IMR-90 (cell line): ENCODE measurements around the gene LAMA2. TPM values are rescaled to one million over a fixed set of nuclear protein-coding genes. Genes with fewer than 3 reads are reported as not detected.
A peak's percentile ranks its signal among the peaks of the same experiment; 100 is the strongest.

Source experiments
- ATAC-seq: fragments of 200-7000 bp; cut with Tn5 transposase; 2 replicates; pipeline ENCODE4 v1.9.1; 2020; ENCODE audit warnings: low read depth, mild to moderate bottlenecking, moderate library complexity
- BruUV-seq: library from RNA; stranded (reverse); fragments of 400-500 nt; replicated peaks from 2 replicates; lab custom pipeline; 2021; lab: Mats Ljungman, UMichigan
- CTCF ChIA-PET: fragments of 300-600 bp; formaldehyde crosslinking; extraction: SDS; loops from one replicate; lab custom pipeline; 2021; ENCODE audit warnings: antibody characterized with exemption; lab: Yijun Ruan, JAX
- POLR2A ChIA-PET: fragments of 300-600 bp; sonication (Branson Sonifier 250); formaldehyde crosslinking; loops from one replicate; lab custom pipeline; 2022; ENCODE audit warnings: antibody characterized with exemption; ENCODE audit not compliant: unreplicated experiment; lab: Charles Lee
- DNase-seq: peaks from one replicate; pipeline ENCODE4 v3.0.0; 2013
- H2AFZ ChIP-seq: replicated peaks from 2 replicates; pipeline ENCODE3; 2013; ENCODE audit warnings: low read length, mild to moderate bottlenecking; ENCODE audit not compliant: poor library complexity
- H2AK5ac ChIP-seq: 2 replicates; pipeline ENCODE4 v1.6.1; 2013; ENCODE audit warnings: low read depth, low read length, inconsistent platforms
- H2AK9ac ChIP-seq: replicated peaks from 2 replicates; pipeline ENCODE3; 2013; ENCODE audit warnings: mild to moderate bottlenecking, low read depth, low read length, moderate library complexity; ENCODE audit not compliant: poor library complexity
- H2BK120ac ChIP-seq: 2 replicates; pipeline ENCODE4 v1.6.1; 2013; ENCODE audit warnings: low read depth, low read length, inconsistent platforms
- H2BK15ac ChIP-seq: 3 replicates; pipeline ENCODE4 v1.6.1; 2013; ENCODE audit warnings: low read depth, low read length, inconsistent platforms
- H2BK20ac ChIP-seq: 2 replicates; pipeline ENCODE4 v1.6.1; 2013; ENCODE audit warnings: low read depth, mild to moderate bottlenecking, inconsistent platforms, low read length, moderate library complexity
- H2BK5ac ChIP-seq: 2 replicates; pipeline ENCODE4 v1.6.1; 2013; ENCODE audit warnings: mild to moderate bottlenecking, low read depth, low read length, inconsistent platforms; ENCODE audit not compliant: poor library complexity, severe bottlenecking
- H3K14ac ChIP-seq: replicated peaks from 2 replicates; pipeline ENCODE4 v1.6.1; 2013; ENCODE audit warnings: low read depth, low read length, inconsistent platforms
- H3K18ac ChIP-seq: 2 replicates; pipeline ENCODE4 v1.6.1; 2013; ENCODE audit warnings: low read depth, low read length, control low read depth
- H3K23ac ChIP-seq: 2 replicates; pipeline ENCODE4 v1.6.1; 2013; ENCODE audit warnings: low read depth, low read length, inconsistent platforms
- H3K27ac ChIP-seq: 2 replicates; pipeline ENCODE4 v1.5.1; 2013; ENCODE audit warnings: mild to moderate bottlenecking, control low read depth, low read length; ENCODE audit not compliant: insufficient read depth
- H3K27me3 ChIP-seq: 2 replicates; pipeline ENCODE4 v1.6.1; 2013; ENCODE audit warnings: low read length; ENCODE audit not compliant: control insufficient read depth, insufficient read depth
- H3K36me3 ChIP-seq: 2 replicates; pipeline ENCODE4 v1.6.1; 2013; ENCODE audit warnings: low read length, mixed read lengths; ENCODE audit not compliant: control insufficient read depth, insufficient read depth
- H3K4ac ChIP-seq: 2 replicates; pipeline ENCODE4 v1.6.1; 2013; ENCODE audit warnings: low read depth, low read length, inconsistent platforms
- H3K4me1 ChIP-seq: 2 replicates; pipeline ENCODE4 v1.6.1; 2013; ENCODE audit warnings: low read length, mixed read lengths; ENCODE audit not compliant: control insufficient read depth, insufficient read depth
- H3K4me2 ChIP-seq: 2 replicates; pipeline ENCODE4 v1.6.1; 2013; ENCODE audit warnings: low read depth, mild to moderate bottlenecking, control low read depth, low read length, moderate library complexity
- H3K4me3 ChIP-seq: 2 replicates; pipeline ENCODE4 v1.5.1; 2013; ENCODE audit warnings: low read depth, mild to moderate bottlenecking, control low read depth, low read length, moderate library complexity; ENCODE audit not compliant: insufficient read depth
- H3K56ac ChIP-seq: 2 replicates; pipeline ENCODE4 v1.6.1; 2013; ENCODE audit warnings: low read length, inconsistent platforms; ENCODE audit not compliant: insufficient read depth; ENCODE audit errors: extremely low read depth
- H3K79me1 ChIP-seq, 2 experiments: 2 replicates each; pipeline ENCODE4 v1.6.1; 2013; ENCODE audit warnings: low read length in 2 of 2, inconsistent platforms in 1 of 2, low read depth in 1 of 2
- H3K9ac ChIP-seq: 2 replicates; pipeline ENCODE4 v1.6.1; 2013; ENCODE audit warnings: low read depth, low read length, control low read depth
- H3K9me1 ChIP-seq: 2 replicates; pipeline ENCODE4 v1.6.1; 2013; ENCODE audit warnings: low read length, inconsistent platforms; ENCODE audit not compliant: insufficient read depth
- H3K9me3 ChIP-seq: 2 replicates; pipeline ENCODE4 v1.6.1; 2013; ENCODE audit warnings: low read length; ENCODE audit not compliant: control insufficient read depth, insufficient read depth
- H4K20me1 ChIP-seq: 2 replicates; pipeline ENCODE4 v1.6.1; 2013; ENCODE audit warnings: low read length, inconsistent platforms; ENCODE audit not compliant: insufficient read depth
- H4K5ac ChIP-seq: 2 replicates; pipeline ENCODE4 v1.6.1; 2013; ENCODE audit warnings: mild to moderate bottlenecking, low read depth, low read length, control low read depth
- H4K8ac ChIP-seq, 2 experiments: 2 replicates each; pipeline ENCODE4 v1.6.1; 2013; ENCODE audit warnings: low read depth in 2 of 2, low read length in 2 of 2, control low read depth in 1 of 2, inconsistent platforms in 1 of 2
- H4K91ac ChIP-seq: 2 replicates; pipeline ENCODE4 v1.6.1; 2013; ENCODE audit warnings: low read depth, low read length, inconsistent platforms; ENCODE audit not compliant: insufficient read depth
- CHD1 ChIP-seq: IDR thresholded peaks from 2 replicates; pipeline ENCODE4 v1.6.1; 2012; ENCODE audit warnings: low read depth, low read length, improper control_type of control experiment
- MAFK ChIP-seq: IDR thresholded peaks from 2 replicates; pipeline ENCODE4 v1.6.1; 2012; ENCODE audit warnings: low read depth, low read length, improper control_type of control experiment
- dilution Hi-C: fragments of 300-500 bp; cut with HindIII; formaldehyde crosslinking; loops from one replicate; pipeline ENCODE4 v1.14.3; 2018; ENCODE audit warnings: low sequenced_read_pairs; ENCODE audit not compliant: unreplicated experiment
- in situ Hi-C: fragments of 300-500 bp; cut with MboI; formaldehyde crosslinking; loops from 3 replicates; pipeline ENCODE4 v1.14.3; 2019; ENCODE audit warnings: low sequenced_read_pairs, inconsistent platforms, mixed read lengths
- intact Hi-C: fragments of 100-400 bp; cut with micrococcal nuclease; formaldehyde crosslinking; loops from 2 replicates; pipeline ENCODE4 v1.10.0; 2022
- polyA plus RNA-seq, 3 experiments: library from polyadenylated mRNA; depleted of rRNA; stranded (reverse); fragments of >200 nt; gene quantifications; 2 replicates each; pipeline ENCODE4 v1.2.3, GENCODE V29; 2012; ENCODE audit warnings: low replicate concordance in 1 of 3
- total RNA-seq: library from RNA; depleted of rRNA; stranded (reverse); fragments of >200 nt; gene quantifications from 2 replicates; pipeline ENCODE4 v1.2.3, GENCODE V29; 2012

The LAMA2 gene
- total and polyA plus RNA-seq, 2 of the 4 experiments (the other 2 are of a cell fraction), result 9.9 to 13.3 TPM

- H3K9me3 ChIP-seq, result no peaks in the 10 kb centered on the region
- TF ChIP-seq MAFK (peak; percentile 83), CHD1 (no peak)
- no peak overlapping the region for H3K9ac ChIP-seq
- no peak overlapping the region for H4K5ac ChIP-seq
- no peak for ATAC-seq
- no peak overlapping the region for H3K4ac ChIP-seq
- H3K9me1 ChIP-seq, result no peaks in the 10 kb centered on the region
- H3K79me1 ChIP-seq, result no peaks in the 10 kb centered on the region
- no peak overlapping the region for H2AFZ ChIP-seq
- no peak overlapping the region for H2BK5ac ChIP-seq
- no peaks in the 10 kb centered on the region for H4K20me1 ChIP-seq
- no peak overlapping the region for H3K18ac ChIP-seq
- no peak overlapping the region for H3K27ac ChIP-seq
- intact Hi-C loops (no loop called here), dilution Hi-C loops (no loop called here), in situ Hi-C loops (no loop called here)
- no peak overlapping the region for H4K8ac ChIP-seq
- no peak overlapping the region for H2BK15ac ChIP-seq
- H3K4me2 ChIP-seq, result no peak overlapping the region
- no peak overlapping the region for H2AK5ac ChIP-seq
- DNase-seq, result no peak
- ChIA-PET CTCF (no interaction called here), POLR2A (no interaction called here)
- H3K23ac ChIP-seq, result no peak overlapping the region
- H4K91ac ChIP-seq, result no peak overlapping the region
- no peak overlapping the region for H3K14ac ChIP-seq
- no peak overlapping the region for H2BK120ac ChIP-seq
- no peak overlapping the region for H3K56ac ChIP-seq
- H3K36me3 ChIP-seq, result no peaks in the 10 kb centered on the region
- no peak overlapping the region for H2BK20ac ChIP-seq
- BruUV-seq, result no TSS peak
- no peaks in the 10 kb centered on the region for H3K27me3 ChIP-seq
- 0 out of 2 replicates have a peak, but pooled peaks cover 2% of the 10 kb centered on the region for H3K4me1 ChIP-seq
- no peak overlapping the region for H2AK9ac ChIP-seq
- H3K4me3 ChIP-seq, result no peak overlapping the region
These were observed 399.1 kb downstream of the LAMA2 start for GRCh38 chr6:129282019-129282418.
